GM19099 (cell line): ENCODE data around the gene HSFX1.
"Not testable (repeated sequence)": the region's sequence is repeated elsewhere in the genome, so short reads cannot be mapped to it uniquely, and the experiment has no call there.

Source experiments
- POLR2A ChIP-seq: IDR thresholded peaks from 3 replicates; pipeline ENCODE4 v1.6.1; 2011; ENCODE audit warnings: low read depth; ENCODE audit not compliant: insufficient read length; ENCODE audit errors: extremely low read depth

HSFX1 gene, protein sequence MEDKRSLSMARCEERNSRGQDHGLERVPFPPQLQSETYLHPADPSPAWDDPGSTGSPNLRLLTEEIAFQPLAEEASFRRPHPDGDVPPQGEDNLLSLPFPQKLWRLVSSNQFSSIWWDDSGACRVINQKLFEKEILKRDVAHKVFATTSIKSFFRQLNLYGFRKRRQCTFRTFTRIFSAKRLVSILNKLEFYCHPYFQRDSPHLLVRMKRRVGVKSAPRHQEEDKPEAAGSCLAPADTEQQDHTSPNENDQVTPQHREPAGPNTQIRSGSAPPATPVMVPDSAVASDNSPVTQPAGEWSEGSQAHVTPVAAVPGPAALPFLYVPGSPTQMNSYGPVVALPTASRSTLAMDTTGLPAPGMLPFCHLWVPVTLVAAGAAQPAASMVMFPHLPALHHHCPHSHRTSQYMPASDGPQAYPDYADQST

DNA sequence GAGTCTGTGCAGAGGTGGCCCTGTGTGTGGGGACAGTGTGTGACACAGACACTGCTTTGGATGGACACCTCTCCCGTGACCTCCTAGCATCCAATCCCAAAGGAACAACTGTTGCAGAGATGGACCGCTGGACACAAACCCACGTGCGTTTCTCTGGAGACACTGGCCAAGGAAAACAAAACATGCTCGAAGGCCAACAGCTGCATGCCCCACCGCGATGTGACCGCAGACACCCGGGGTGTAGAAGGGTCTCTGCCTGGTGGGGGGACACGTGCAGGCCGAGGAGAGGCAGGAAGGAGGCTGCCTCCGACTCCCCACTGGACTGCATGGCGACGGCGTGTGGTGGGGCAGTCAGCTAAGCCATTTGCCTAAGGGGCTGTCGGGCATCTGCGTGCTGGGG, at the start of gene HSFX1:
HSFX1 (plus strand) TSS at position 301 of the 400 bp plus-strand sequence. CDS start 614 bp downstream, outside the sequence.
- TF ChIP-seq POLR2A = not testable (repeated sequence)

DNA sequence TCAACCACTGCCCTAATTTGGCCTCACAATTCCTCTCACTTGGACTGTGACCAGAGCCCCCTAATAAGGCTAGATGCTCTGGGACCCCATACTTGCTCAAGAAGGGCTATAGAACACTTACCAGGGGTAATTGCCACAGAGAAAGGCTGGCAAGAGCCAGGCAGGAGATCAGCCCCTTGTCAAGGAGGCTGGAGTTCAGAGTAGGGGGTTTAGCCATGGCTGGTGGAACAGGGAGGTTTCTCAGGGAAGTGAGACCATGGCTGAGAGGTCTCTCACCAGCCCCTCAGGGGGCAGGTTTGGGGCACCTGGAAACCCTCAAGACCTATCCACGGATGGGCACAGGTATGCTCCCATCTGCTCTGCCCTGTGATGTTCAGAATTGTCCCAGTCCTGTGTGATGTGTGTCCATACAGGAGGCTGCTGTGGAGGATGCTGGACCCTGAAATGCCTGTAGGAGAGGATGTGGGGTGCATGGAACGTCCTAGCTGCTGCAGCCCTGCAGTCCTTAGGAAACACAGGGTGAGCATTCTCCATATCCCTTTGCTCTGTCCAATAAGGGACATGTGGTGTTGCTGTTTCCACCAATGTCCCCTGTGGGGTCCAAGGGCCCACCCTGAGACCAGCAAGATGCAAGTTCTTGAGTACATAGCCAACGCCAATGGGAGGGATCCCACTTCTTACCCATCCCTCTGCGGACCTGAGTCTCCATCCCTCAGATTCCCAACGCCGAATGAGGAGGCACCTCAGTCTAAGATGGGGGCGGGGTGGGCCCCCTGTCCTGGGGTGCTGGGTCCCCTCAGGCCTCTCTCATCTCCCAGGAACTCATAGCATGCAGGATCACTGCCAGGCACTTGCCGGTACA, 16.4 kb upstream of the HSFX1 start:
- TF ChIP-seq POLR2A = no peak

DNA sequence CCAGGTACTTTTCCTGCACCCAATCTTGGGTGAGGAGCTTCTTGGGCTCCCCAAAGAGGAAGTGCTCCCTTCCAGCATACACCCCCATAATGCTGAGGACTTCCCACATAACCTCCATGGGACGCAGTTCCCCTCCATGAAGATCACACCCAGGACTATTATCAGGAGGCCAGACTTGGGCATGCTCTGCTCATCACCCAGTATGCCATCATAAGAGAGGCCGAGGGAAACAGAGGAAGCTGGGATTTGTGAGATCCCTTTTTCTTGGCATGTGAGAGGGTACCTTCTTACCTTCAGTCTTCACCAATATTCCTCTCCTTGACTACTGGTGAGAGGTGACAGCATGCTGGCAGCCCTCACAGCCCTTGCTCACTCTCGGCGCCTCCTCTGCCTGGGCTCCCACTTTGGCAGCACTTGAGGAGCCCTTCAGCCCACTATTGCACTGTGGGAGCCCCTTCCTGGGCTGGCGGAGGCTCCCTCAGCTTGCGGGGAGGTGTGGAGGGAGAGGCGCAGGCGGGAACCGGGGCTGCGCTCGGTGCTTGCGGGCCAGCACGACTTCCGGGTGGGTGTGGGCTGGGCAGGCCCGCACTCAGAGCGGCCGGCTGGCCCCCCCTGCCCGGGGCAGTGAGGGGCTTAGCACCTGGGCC, 15.7 kb upstream of the HSFX1 start:
- TF ChIP-seq POLR2A = no peak

DNA sequence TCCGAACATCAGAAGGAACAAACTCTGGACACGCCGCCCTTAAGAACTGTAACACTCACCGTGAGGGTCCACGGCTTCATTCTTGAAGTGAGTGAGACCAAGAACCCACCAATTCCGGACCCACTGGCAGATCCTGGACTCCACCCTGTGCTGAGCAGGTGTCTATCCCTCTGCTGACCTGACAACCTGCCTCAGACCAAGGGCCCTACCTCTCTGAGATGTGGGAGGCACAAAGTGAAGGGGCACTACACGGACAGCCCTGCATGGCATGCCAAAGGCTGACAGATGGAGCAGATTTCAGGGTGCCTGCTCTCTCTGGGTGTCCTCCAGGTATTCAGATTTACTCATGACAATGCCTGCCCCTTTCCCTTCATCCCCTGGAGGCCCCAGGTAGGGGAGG, 14.0 kb upstream of the HSFX1 start:
- no peak for TF ChIP-seq POLR2A

DNA sequence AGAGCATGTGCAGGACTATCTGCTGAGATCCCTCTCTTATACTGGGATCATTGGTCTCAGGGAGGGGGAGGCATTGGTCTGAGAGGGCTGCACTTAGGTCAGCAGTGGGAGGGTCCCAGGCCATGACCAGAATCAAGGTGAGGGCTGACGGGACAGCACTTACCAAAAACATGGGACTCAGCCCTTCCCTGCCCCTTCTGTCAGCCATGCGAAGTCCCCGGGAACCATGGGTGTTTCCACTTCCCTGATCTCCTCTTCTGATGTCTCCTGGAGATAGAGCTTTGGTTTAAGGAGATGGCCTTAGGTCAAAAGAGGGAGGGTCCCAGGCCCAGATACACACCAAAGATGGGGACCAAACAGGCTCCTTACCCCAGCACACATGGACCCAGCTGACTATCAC, 12.9 kb upstream of the HSFX1 start:
- TF ChIP-seq POLR2A = no peak

DNA sequence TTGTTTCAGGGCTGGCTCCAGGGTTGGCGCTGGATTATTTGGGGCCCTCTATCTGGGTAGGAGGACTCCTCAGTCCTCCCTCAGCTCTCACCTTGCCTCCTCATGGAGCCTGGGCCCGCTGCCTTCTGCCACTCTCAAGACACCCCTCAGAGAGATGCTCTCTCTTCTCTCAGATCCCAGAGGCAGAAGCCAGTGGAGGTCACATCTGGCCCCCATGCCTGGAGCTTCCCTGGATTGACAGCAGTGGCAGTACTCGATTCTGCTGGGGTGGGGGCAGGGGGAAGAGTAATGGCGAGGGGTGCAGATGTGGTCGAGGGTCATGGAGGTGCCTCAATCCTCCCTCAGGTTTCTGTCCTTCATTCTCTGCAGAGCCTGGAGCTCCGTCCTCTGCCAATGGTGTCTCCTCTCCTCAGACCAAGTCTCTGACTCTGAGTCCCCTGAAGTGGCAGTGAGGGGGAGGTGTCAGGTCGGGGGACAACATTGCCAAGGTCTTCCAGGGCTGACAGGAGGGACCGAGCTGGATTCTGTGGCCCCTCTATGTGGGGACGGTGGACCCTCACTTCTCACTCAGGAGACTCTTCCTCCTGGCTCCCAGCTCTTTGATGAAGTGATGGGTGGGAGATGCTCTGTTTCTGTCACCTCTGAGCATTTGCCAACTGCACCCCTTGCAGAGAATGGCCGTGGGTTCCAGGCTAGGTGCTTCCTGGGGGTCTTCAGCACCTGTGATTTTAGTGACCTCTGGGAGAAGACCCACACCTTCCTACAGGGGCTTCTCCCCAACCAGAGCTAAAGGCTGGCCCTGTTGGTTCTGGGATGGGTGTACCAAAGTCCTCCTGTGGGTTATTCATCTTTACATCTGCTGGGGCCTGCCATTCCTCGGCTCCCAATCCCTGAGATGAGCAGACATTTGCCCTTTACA, 10.9 kb upstream of the HSFX1 start:
- no peak for TF ChIP-seq POLR2A

DNA sequence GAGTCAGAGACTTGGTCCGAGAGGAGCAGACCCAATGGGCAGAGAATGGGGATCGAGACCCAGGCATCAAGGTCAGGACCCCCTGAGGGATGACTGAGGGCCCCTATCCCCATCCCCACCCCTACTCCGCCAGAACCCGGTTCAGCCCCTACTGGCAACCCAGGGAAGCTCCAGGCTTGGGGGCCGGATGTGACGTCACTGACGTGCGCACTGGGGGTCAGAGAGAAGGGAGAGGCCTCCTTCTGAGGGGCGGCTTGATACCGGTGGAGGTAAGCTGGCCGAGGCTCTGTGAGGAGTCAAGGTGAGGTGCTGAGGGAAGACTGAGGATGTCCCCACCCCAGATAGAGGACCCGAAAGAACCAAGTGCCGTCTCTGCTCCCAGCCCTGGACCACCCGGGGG, 7.9 kb downstream of the HSFX1 start, which contains the start of gene MAGEA9:
MAGEA9 (plus strand) TSS at position 204 of the 400 bp plus-strand sequence. CDS start 4,281 bp downstream, outside the sequence.
- not testable (repeated sequence) for TF ChIP-seq POLR2A

DNA sequence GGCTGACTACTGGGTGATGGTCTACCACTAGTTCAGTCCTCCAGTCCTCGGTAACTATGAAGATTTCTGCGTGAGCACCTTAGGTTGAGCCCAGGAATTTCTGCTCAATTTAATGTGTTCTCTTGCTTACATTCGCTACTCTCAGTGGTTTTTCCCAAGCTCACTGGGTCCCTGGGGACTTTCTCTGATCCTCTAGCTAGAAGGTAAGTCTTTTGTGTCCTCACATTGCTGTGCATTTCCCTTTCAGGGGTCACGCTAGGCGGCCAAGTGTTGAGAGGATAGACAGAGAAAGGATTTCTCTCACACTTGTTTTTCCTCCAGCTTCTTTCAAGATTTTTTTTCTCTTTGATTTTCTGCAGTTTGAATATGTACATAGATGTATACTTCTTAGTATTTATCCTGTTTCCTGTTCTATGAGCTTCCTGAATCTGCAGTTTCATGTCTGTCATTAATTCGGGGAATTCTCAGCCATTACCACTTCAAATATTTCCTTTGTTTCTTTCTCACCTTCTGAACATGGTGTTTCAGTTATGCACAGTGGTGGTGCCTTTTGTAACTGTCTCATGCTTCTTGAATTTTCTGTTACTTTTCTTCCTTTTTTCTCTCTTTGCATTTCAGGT, 25.3 kb downstream of the HSFX1 start:
- no peak for TF ChIP-seq POLR2A

DNA sequence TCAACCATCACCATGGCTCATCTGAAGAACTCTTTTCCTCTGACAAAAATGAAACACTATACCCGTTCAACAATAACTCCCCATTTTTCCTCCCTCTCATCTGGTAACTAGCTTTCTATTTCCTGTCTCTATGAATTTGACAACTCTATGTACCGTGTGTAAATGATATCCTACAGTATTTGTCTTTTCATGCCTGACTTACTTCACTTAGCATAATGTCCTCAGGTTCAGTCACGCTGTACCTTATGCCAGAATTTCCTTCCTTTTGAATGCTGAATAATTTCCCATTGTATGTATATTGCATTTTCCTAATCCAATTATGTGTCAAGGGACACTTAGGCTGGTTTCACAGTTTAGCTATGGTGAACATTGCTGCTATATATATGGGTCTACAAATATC, 26.1 kb downstream of the HSFX1 start:
- no peak for TF ChIP-seq POLR2A

DNA sequence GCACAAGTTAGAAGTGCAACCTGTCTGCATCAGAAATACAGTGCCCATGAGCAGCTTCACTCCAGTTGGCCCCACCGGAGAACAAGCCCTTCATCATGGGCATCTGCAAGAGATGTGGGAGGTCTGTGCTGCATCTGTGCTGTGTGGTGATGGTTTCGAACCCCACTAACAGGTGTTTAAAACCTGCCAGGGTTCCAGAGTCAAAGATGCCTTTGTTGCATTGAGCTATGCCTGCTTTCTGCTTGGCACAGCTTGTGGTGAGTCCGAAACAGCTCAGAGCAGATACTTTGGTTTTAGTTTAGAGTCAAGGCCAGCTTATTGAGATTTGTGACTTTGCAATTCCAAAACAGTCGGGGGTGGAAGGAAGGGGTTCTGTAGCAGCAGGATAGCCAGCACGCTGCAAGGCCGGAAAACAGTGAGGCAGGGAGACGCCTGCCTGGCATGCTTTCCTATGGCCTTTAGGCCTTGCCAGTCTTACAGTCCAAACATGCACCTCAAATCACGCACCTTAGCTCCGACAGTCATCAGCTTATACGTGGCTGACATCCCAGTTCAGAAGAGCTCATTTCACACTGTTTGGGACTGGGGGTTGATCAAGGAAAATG, 29.7 kb downstream of the HSFX1 start:
- no peak for TF ChIP-seq POLR2A

DNA sequence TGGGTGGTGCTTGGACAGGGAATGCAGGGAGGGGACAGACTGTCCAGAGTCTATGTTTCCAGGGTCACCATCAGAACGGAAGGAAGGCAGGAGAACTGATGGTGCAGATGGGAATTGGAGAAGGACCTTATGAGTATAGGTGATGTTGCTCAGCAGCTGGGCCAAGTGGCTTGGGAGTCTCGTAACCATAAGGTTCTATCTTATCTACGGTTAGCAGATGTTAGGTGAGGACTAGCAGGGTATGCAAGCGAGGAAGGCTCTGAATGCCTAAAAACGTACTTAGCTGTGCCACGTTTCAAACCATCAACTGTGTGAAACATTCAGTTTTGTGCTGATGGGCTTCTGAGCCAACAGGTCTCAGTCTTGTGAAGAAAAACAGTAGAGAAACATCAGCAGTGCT, 30.2 kb downstream of the HSFX1 start:
- TF ChIP-seq POLR2A = no peak

DNA sequence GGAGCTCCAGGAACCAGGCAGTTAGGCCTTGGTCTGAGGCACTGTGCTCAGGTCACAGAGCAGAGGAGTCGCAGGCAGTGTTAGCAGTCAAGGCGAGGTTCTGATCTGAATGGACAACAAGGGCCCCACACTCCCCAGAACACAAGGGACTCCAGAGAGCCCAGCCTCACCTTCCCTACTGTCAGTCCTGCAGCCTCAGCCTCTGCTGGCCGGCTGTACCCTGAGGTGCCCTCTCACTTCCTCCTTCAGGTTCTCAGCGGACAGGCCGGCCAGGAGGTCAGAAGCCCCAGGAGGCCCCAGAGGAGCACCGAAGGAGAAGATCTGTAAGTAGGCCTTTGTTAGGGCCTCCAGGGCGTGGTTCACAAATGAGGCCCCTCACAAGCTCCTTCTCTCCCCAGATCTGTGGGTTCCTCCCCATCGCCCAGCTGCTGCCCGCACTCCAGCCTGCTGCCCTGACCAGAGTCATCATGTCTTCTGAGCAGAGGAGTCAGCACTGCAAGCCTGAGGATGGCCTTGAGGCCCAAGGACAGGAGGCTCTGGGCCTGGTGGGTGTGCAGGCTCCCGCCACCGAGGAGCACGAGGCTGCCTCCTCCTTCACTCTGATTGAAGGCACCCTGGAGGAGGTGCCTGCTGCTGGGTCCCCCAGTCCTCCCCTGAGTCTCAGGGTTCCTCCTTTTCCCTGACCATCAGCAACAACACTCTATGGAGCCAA, 34.0 kb downstream of the HSFX1 start:
- no peak for TF ChIP-seq POLR2A

DNA sequence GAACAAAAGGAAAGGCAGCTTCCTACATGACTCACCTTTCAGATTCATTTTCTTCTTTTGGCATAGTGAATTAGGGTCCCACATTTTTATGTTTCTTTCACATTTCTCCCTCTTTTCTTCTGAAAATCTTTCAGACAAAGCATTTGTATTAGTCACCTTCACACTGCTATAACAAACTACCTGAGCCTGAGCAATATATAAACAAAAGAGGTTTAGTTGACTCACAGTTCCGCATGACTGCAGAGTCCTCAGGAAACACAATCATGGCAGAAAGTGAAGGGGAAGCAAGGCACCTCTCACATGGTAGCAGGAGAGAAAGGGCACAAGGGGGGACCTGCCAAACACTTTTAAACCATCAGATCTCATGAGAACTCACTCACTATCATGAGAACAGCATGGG, 44.8 kb downstream of the HSFX1 start:
- TF ChIP-seq POLR2A = no peak
